Left colon (tissue), 2 donors: ENCODE results near the gene ENOSF1. TPM values are rescaled to one million over a fixed set of nuclear protein-coding genes. Genes with fewer than 3 reads are reported as not detected.

Source experiments
- total RNA-seq, 2 donors: library from RNA; stranded (reverse); fragmentation: NEBNext Ultra II Directional; extraction: Animal tissue kit (Norgen Biotek cat#: 25700); gene quantifications; one replicate each; pipeline ENCODE4 v1.2.1, GENCODE V29; 2021
- donor health status: DM: no; HTN: no; CAD: no.
- donor health status: DM: yes; HTN: yes; CAD: no.

ENOSF1 gene
- total RNA-seq, 2 donors from 2014 or later: 66.3 to 92.0 TPM

Other genes with a start within 250 kb of the ENOSF1 start
- 1 to 10 TPM; 2.7 to 6.4 TPM for gene COLEC12, start 211.9 kb downstream of the ENOSF1 start, total RNA-seq
- gene CETN1, start 132.2 kb downstream of the ENOSF1 start, total RNA-seq: not detected
- gene CLUL1, start 115.6 kb downstream of the ENOSF1 start, total RNA-seq: not detected
- gene TYMS, start 55.0 kb downstream of the ENOSF1 start, total RNA-seq: 10 to 100 TPM; 10.5 to 29.3 TPM
- 10 to 100 TPM; 64.7 to 74.6 TPM for gene YES1, start 99.6 kb upstream of the ENOSF1 start, total RNA-seq
- under 1 TPM; 0.21 to 0.75 TPM for gene ADCYAP1, start 192.2 kb upstream of the ENOSF1 start, total RNA-seq